ENCODE measurements around the gene TMEM212.
"Not testable (repeated sequence)": the region's sequence is repeated elsewhere in the genome, so short reads cannot be mapped to it uniquely, and the experiment has no call there.

TMEM212 gene

DNA sequence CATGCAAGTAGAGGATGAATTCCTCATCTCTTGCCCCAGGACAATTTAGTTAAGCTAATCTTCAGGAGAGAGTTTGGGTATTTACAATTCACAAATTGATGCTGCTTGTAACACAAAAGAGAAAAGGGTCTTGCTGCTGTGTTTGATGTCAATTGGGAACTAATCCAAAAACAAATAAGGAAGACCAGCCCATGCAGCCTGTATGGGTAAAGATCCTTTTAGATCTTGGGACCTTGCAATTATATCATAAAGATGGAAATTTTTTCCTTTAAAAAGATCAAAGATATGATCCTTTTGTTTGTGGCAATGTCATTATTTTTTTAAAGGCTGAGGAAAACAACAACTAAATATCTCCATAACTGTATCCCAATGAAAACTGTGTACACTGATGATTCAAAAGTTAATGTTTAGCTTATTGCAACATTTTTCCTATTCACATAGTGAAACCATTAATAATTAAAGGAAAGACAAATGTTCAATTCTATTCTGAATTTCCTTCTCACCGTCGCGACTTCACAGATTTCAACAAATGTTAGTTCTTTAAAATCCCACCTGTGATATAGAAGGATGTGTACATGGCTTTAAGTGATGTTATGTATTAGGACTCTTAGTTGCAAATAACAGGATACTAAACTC lies 40.2 kb downstream of the TMEM212 start:
- in situ Hi-C loops (cut with MboI; ENCODE audit: low sequenced_read_pairs): no loop called here

- in situ Hi-C loops (cut with MboI; ENCODE audit: low sequenced_read_pairs): no loop called here
Observed at GRCh38 chr3:171883893-171884279, 40.7 kb downstream of the TMEM212 start.

DNA sequence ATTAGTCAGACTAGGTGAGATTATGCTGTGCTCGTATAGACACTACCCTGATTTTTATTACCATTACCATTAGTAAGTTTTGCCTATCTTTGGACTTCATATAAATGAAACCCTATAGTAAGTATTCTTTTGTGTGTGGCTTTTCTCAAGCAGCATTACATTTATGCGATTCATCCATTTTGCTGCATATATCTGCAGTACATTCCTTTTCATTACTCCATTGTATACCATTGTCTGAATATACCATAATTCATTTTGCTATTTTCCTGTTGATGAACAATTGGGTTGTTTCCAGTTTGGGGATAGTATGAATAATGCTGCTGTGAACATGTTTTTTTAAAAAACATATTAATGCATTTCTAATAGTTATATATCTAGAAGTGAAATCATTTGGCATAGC lies 45.3 kb downstream of the TMEM212 start:
- in situ Hi-C loops (cut with MboI; ENCODE audit: low sequenced_read_pairs): no loop called here

DNA sequence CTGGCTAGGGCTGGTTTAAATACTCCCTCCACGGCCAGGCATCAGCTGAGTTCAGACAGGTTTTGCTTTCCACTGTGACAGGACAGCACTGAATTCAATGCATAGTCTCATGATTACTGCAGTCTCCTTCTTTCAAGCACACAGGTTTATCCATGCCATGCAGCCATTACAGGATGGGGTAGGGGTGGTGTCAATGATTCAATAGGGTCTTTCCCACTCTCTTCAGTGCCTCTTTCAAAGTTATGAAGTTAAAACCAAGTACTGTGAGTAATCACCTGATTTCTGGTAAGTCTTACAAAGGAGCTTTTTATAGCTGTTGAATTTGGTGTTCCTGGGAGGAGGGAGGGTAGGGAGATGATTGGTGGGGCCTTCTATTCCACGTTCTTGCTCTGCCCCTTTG lies 47.2 kb downstream of the TMEM212 start:
- in situ Hi-C loops (cut with MboI; ENCODE audit: low sequenced_read_pairs): no loop called here

DNA sequence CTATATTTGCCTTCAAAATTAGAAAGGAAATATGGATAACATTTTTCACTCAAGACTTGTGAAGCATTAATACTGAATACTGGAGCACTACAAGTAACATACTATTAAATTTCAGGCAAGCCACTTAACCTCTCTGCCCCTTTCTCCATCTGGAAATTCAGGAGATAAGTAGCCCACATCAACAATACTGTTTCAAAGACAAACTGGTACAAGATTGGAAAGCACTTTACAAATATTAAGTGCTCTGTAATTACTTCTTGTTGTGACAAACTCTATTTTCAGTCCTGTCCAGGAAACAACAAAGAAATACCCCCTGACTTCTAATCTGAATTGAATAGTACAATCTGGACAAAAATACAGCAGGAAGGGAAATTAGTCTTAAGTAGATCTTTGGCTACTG lies 49.3 kb downstream of the TMEM212 start:
- in situ Hi-C loops (cut with MboI; ENCODE audit: low sequenced_read_pairs): no loop called here

DNA sequence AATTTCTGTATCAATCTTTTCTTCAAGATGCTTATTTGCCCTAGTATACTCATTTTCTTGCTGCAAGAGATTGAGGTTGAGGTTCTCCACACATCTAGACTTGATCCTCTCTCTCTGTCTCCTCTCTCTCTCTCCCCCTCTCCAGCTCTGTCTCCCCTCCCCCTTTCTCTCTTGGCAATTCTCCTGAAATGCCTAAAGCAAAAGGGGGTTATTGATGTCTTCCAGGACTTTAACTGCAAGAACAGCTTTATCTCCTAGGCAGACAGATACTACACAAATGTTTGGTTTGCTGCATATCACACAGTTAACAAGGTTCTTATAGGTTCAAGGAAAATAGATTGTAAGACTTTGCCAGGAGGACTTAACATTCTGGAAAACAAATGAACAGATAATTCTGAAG lies 52.1 kb downstream of the TMEM212 start:
- in situ Hi-C loops (cut with MboI; ENCODE audit: low sequenced_read_pairs): no loop called here

DNA sequence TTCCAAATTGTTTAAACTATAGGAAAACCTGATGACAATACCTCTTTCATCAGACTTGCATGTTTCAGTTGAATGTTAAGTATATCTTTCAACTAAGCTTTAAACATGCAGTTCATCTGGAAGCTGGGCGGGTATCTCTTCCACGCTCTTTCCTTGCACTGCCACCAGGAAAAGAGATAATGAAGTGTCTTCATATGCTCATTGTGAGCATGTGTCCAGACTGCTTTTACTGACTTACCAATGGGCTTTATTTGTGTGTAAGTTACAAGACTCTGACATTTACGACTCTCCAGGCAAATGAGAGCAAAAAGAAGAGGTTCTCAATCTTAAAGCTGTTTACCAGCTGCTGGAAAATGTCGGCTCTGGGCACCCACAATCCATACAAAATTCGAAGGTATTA lies 52.8 kb downstream of the TMEM212 start:
- in situ Hi-C loops (cut with MboI; ENCODE audit: low sequenced_read_pairs): no loop called here

DNA sequence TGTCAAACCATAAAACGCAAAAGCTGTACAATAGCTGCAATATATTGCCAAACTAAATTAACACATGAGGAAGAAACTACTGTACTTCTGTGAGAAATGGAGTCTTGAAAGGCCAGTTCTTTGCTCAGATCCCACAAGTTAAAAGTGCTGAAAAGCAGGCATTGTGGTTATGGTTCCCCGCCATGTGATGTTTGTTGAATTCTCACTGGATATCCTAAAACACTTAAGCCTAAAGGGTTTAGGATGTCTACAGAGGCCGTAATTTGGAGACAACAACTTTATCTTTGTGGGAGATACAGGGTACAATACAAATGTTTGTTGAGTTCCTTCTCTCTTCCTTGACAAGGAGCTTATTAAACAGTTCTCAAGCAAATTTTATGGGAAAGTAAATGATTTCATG lies 53.2 kb downstream of the TMEM212 start:
- in situ Hi-C loops (cut with MboI; ENCODE audit: low sequenced_read_pairs): no loop called here

DNA sequence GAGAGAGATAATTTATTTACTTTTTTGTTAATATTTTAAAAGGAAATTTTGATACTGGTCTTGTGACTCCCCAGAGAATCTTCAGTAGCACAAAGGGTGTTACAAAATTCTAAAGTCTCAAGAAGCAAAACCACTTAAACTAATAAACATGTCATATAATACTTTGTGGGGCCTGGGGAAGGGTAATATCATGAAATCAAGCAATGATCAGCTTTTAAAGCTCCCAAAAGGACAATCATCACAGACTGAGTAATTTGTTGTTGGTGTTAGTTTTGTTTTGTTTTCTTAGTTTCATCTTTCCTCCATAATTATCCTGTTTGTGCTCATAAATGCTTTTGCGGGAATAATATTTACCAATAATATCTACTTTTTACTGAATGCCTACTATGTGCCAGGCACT lies 55.0 kb downstream of the TMEM212 start:
- in situ Hi-C loops (cut with MboI; ENCODE audit: low sequenced_read_pairs): no loop called here

- in situ Hi-C loops (cut with MboI; ENCODE audit: low sequenced_read_pairs): no loop called here
Observed at GRCh38 chr3:171900446-171900845, 57.3 kb downstream of the TMEM212 start.

GRCh38 chr3:171901615-171902312 lies 58.6 kb downstream of the TMEM212 start:
- in situ Hi-C loops (cut with MboI; ENCODE audit: low sequenced_read_pairs): no loop called here

DNA sequence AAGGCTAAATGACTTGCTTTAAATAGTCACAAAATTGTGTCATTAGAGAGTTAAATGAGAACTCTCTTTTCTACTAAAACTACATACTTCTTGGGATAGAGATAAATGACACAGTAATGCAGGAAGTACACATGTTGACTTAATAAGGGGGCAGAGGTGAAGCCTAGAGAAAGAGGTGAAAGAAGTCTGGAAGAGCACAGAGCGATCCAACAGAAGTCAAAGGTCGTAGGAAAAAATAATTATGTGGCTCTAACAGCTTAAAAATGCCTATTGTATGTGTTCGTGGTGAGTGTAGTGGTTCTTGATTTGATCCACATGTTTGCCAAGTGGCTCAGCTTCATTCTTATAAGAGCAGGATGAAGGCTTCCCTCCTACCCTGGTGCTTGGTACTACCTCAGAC lies 61.7 kb downstream of the TMEM212 start:
- in situ Hi-C loops (cut with MboI; ENCODE audit: low sequenced_read_pairs): no loop called here

DNA sequence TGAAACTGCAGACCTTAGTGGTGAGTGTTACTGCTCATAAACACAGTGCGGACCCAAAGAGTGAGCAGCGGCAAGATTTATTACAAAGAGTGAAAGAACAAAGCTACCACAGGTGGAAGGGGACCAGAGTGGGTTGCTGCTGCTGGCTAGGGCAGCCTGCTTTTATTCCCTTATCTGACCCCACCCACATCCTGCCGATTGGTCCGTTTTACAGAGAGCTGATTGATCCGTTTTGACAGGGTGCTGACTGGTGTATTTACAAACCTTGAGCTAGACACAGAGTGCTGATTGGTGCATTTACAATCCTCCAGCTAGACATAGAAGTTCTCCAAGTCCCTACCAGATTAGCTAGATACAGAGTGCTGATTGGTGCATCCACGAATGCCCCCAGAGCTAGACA lies 63.4 kb downstream of the TMEM212 start:
- in situ Hi-C loops (cut with MboI; ENCODE audit: low sequenced_read_pairs): not testable (repeated sequence)

DNA sequence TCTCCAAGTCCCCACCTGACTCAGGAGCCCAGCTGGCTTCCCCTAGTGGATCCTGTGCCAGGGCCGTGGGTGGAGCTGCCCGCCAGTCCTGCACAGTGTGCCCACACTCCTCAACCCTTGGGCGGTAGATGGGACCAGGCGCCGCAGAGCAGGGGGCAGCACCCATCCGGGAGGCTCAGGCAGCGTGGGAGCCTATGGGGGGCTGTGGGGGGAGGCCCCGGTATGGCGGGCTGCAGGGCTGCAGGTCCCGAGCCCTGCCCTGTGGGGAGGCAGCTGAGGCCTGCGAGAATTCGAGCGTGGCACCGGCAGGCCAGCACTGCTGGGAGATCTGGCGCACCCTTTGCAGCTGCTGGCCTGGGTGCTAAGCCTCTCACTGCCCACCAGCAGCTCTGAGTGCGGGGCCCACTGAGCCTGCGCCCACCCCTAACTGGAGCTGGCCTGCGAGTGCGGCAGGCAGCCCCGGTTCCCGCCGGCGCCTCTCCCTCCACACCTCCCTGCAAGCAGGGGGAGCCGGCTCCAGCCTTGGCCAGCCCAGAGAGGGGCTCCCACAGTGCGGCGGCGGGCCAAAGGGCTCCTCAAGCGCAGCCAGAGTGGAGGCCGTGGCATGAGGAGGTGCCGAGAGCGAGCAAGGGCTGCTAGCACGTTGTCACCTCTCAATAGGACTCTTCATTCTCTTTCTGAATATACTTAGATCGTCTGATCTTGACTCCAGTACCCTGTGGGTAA lies 64.0 kb downstream of the TMEM212 start:
- in situ Hi-C loops (cut with MboI; ENCODE audit: low sequenced_read_pairs): no loop called here

DNA sequence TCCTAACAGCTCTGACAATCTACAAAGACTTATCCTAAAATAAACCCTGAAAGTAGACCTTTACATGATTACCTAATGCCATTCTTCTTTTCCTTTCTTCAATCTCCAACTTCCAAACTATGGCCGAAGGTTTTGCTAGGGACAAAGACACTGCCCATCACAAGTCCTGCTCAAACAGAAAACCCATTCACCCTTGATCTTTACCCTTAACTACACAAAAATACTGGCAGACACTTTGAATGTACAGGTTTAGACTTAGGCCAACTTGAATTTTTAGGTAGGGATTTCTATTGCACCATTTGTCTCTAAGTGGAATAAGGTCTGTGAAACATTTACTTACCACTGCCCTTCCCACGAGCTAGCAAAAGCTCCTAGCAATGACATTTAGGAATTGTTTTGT lies 64.6 kb downstream of the TMEM212 start:
- in situ Hi-C loops (cut with MboI; ENCODE audit: low sequenced_read_pairs): no loop called here

GRCh38 chr3:171908731-171909130 lies 65.6 kb downstream of the TMEM212 start:
- in situ Hi-C loops (cut with MboI; ENCODE audit: low sequenced_read_pairs): no loop called here
